DOHH2 (cell line): Measurements from ENCODE around the gene EPS15.

Experiments used
- EZH2phosphoT487 ChIP-seq: fragments of 200-600 bp; sonication (generic); IDR thresholded peaks from 2 replicates; pipeline ENCODE4 v1.6.1; 2017; ENCODE audit warnings: borderline replicate concordance, mild to moderate bottlenecking, antibody characterized with exemption, low read length, moderate library complexity, mixed read lengths
- TF ChIP-seq, protein P1 (sequence below): fragments of 200-600 bp; sonication (generic); IDR thresholded peaks from one replicate; pipeline ENCODE4 v1.5.1; 2014; ENCODE audit warnings: antibody characterized with exemption, mild to moderate bottlenecking, low read depth, low read length; ENCODE audit not compliant: poor library complexity, severe bottlenecking

DNA sequence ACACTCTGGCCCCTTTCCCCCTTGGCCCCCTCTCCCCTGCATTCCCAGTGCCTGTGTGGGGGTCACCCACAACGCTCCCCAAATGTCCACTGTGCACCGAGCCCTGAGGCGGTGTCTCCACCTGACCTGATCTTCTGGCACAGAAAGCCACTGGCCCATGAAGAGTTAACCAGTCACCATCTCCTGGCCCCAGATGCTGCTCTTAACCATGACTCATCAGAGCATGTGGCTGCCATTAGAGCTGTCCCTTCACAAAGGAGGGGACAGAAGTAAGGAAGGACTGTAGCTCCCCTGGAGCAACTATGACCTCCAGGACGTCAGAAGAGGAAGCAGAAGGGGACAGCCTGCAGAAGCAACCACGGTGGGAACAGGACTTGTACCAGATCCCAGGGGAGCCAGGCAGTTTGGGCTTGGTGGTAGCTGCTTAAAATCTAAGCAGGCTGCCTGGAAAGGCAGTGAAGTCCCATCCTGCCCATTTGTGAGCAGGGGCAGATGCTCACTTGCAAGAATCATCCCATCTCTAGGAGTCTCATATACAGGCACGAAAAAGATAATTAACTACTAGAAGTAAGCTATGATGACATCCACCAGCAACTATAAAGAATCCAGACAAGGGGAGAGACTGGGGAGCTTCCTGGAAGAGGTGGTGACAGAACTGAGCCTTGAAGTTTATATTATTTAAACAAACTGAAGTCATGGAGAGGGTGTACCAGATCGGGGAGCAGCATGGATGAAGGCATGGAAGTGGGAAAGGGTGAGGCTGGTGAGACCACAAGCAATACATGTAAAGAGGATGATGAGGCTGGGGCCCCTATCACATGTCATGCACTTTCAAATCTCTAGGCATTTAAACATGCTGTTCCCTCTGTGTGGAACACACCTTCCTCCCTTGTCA is 187.6 kb downstream of the EPS15 start:
- TF ChIP-seq, protein P1, sequence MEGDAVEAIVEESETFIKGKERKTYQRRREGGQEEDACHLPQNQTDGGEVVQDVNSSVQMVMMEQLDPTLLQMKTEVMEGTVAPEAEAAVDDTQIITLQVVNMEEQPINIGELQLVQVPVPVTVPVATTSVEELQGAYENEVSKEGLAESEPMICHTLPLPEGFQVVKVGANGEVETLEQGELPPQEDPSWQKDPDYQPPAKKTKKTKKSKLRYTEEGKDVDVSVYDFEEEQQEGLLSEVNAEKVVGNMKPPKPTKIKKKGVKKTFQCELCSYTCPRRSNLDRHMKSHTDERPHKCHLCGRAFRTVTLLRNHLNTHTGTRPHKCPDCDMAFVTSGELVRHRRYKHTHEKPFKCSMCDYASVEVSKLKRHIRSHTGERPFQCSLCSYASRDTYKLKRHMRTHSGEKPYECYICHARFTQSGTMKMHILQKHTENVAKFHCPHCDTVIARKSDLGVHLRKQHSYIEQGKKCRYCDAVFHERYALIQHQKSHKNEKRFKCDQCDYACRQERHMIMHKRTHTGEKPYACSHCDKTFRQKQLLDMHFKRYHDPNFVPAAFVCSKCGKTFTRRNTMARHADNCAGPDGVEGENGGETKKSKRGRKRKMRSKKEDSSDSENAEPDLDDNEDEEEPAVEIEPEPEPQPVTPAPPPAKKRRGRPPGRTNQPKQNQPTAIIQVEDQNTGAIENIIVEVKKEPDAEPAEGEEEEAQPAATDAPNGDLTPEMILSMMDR, result no peak
- TF ChIP-seq EZH2phosphoT487, result no peak
